ENCODE results near the gene RGL1. TPM values are rescaled to one million over a fixed set of nuclear protein-coding genes. Genes with fewer than 3 reads are reported as not detected.

RGL1 gene
- total RNA-seq, 1 donor from 2014 or later, result 68.1 TPM

GRCh38 chr1:183869664-183870063 is 64.7 kb downstream of the RGL1 start:
- Mint-ChIP-seq H3K4me3 (ENCODE audit: unreplicated experiment) (no peak overlapping the region), H3K4me1 (ENCODE audit: unreplicated experiment) (peaks cover 48% of the 10 kb centered on the region), H3K27me3 (ENCODE audit: unreplicated experiment) (no peaks in the 10 kb centered on the region), H3K9me3 (ENCODE audit: unreplicated experiment) (no peaks in the 10 kb centered on the region), H3K36me3 (ENCODE audit: unreplicated experiment) (peaks cover 14% of the 10 kb centered on the region), H3K27ac (ENCODE audit: unreplicated experiment) (peak overlapping the region; percentile 1)
- DNase-seq (ENCODE audit: extremely low spot score, unreplicated experiment), result no peak
- TF ChIP-seq, protein P1, sequence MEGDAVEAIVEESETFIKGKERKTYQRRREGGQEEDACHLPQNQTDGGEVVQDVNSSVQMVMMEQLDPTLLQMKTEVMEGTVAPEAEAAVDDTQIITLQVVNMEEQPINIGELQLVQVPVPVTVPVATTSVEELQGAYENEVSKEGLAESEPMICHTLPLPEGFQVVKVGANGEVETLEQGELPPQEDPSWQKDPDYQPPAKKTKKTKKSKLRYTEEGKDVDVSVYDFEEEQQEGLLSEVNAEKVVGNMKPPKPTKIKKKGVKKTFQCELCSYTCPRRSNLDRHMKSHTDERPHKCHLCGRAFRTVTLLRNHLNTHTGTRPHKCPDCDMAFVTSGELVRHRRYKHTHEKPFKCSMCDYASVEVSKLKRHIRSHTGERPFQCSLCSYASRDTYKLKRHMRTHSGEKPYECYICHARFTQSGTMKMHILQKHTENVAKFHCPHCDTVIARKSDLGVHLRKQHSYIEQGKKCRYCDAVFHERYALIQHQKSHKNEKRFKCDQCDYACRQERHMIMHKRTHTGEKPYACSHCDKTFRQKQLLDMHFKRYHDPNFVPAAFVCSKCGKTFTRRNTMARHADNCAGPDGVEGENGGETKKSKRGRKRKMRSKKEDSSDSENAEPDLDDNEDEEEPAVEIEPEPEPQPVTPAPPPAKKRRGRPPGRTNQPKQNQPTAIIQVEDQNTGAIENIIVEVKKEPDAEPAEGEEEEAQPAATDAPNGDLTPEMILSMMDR (IDR thresholded peaks at IDR 0.05), result no peak

GRCh38 chr1:183870351-183871077 is 65.6 kb downstream of the RGL1 start:
- Mint-ChIP-seq H3K4me1 (ENCODE audit: unreplicated experiment) (peaks cover 48% of the 10 kb centered on the region), H3K9me3 (ENCODE audit: unreplicated experiment) (no peaks in the 10 kb centered on the region), H3K27me3 (ENCODE audit: unreplicated experiment) (no peaks in the 10 kb centered on the region), H3K36me3 (ENCODE audit: unreplicated experiment) (peaks cover 21% of the 10 kb centered on the region), H3K27ac (ENCODE audit: unreplicated experiment) (peak overlapping the region; percentile 61), H3K4me3 (ENCODE audit: unreplicated experiment) (no peak overlapping the region)
- TF ChIP-seq, protein P1 (IDR thresholded peaks at IDR 0.05), result no peak
- no peak for DNase-seq (ENCODE audit: extremely low spot score, unreplicated experiment)

DNA sequence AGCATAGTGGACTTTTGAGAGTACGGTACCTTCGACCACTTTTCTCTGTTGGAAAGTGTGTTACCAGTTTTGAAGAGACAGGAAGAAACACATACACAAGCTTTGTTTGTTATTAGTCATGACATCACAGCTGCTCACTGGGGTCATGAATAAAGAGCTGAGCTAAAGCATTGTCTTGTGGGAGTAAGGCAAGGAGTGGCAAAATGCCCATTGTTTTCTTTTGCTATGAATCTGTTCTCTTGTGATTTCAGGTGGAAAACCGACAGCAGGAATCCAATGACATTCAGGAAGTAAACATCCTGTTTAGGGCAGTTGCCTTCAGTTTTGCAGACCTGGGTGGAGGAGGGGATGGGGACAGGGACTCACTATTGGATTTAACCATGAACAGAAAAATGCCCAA is 66.2 kb downstream of the RGL1 start:
- Mint-ChIP-seq H3K4me1 (ENCODE audit: unreplicated experiment) (peaks cover 52% of the 10 kb centered on the region), H3K27ac (ENCODE audit: unreplicated experiment) (peak overlapping the region; percentile 61), H3K27me3 (ENCODE audit: unreplicated experiment) (no peaks in the 10 kb centered on the region), H3K4me3 (ENCODE audit: unreplicated experiment) (no peak overlapping the region), H3K9me3 (ENCODE audit: unreplicated experiment) (no peaks in the 10 kb centered on the region), H3K36me3 (ENCODE audit: unreplicated experiment) (peaks cover 25% of the 10 kb centered on the region)
- TF ChIP-seq, protein P1 (IDR thresholded peaks at IDR 0.05), result no peak
- no peak for DNase-seq (ENCODE audit: extremely low spot score, unreplicated experiment)

DNA sequence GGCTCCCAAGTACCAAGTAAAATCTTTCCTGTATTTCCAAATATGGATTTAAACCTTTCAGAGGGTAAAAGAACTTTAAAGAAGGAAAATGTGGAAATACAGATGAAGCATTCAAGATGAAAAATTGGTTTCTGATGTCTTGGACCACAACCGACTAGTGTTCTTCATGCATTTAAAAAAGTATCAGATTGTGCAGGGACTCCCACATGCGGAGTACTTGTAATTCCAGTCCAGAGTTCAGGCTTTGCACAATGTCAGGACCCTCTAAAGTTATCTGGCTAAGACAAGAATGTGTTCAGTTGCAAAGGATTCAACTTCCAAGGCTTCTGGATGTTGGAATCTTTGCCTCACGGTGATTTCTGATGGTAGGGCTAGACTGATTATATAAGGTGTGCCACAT is 66.7 kb downstream of the RGL1 start:
- no peaks in the 10 kb centered on the region for H3K27me3 Mint-ChIP-seq (ENCODE audit: unreplicated experiment)
- DNase-seq (ENCODE audit: extremely low spot score, unreplicated experiment), result no peak
- H3K36me3 Mint-ChIP-seq (ENCODE audit: unreplicated experiment), result peaks cover 29% of the 10 kb centered on the region
- H3K9me3 Mint-ChIP-seq (ENCODE audit: unreplicated experiment), result no peaks in the 10 kb centered on the region
- TF ChIP-seq, protein P1 (IDR thresholded peaks at IDR 0.05), result no peak
- peak overlapping the region; percentile 61 for H3K27ac Mint-ChIP-seq (ENCODE audit: unreplicated experiment)
- no peak overlapping the region for H3K4me3 Mint-ChIP-seq (ENCODE audit: unreplicated experiment)
- H3K4me1 Mint-ChIP-seq (ENCODE audit: unreplicated experiment), result peaks cover 57% of the 10 kb centered on the region

DNA sequence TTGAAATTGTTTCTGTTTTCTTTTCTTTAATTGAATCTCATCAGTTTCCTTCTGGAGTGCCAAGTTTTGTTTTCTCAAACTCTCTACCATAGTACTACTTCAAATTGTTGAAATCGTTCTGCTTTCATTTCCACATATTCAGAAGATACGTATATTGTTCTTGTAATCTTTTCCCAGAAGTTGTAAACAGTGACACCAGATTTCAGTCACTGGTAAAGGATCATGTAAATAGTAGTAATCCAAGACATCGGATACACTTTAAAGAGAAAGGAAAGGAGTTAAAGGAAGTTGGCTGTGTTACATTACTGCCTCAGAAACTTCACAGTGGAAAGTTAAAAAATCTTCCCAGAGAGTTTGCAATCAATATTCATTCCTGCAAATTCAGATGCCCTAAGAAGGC is 67.5 kb downstream of the RGL1 start:
- Mint-ChIP-seq H3K9me3 (ENCODE audit: unreplicated experiment) (no peaks in the 10 kb centered on the region), H3K4me3 (ENCODE audit: unreplicated experiment) (peak overlapping the region; percentile 2), H3K4me1 (ENCODE audit: unreplicated experiment) (peaks cover 65% of the 10 kb centered on the region), H3K36me3 (ENCODE audit: unreplicated experiment) (peaks cover 35% of the 10 kb centered on the region), H3K27ac (ENCODE audit: unreplicated experiment) (peak overlapping the region; percentile 70), H3K27me3 (ENCODE audit: unreplicated experiment) (no peaks in the 10 kb centered on the region)
- TF ChIP-seq, protein P1 (IDR thresholded peaks at IDR 0.05), result no peak
- DNase-seq (ENCODE audit: extremely low spot score, unreplicated experiment), result no peak

All from osteocyte (in vitro differentiated cells).